ENCODE measurements around the gene TMEM220. TPM values are rescaled to one million over a fixed set of nuclear protein-coding genes. Genes with fewer than 3 reads are reported as not detected.

Gene TMEM220
- total RNA-seq, 2 donors from 2014 or later = 1.4 to 10.9 TPM

DNA sequence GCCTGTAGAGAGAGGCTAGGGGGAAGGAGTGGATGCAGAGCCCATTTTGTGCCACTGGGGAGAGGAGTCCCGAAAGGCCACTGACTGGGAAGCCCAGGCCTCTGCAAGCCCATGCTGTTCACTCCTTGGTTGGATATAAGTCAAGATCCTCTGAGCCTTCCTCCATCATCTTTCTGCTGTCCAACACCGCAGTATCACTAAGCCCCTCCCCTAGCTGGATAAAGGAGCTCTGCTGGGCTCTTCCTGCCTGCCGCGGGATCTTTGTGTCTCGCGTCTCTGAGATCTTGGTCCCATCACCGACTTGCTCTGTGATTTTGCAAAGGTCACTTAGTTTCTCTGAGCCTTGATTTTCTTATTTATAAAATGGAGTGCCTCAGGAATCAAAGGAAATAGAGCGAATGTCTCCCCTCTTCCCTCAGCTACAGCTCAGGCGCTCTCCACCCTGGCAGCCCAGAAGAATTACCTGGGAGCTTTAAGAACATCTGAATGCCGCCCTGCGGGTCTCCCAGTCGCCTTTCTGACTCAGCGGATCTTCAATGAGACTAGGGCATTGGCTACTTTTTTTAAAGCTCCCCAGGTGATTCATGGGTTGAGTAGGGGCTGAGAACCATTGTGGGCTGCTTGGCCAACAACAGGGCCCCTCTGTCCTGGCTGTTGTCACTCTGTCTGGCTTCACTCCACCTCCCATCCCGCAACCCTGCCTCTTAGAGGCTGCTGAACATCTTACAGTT lies 25.2 kb upstream of the TMEM220 start:
- H3K27ac ChIP-seq (ENCODE audit: low read depth, low read length) = no peak overlapping the region
- no peaks in the 10 kb centered on the region for H3K4me1 ChIP-seq (ENCODE audit: control insufficient read depth, insufficient read depth, low read length)
- peak; percentile 89 for DNase-seq
- H3K27ac Mint-ChIP-seq = peak overlapping the region; percentile 91
- no peak overlapping the region for H3K9ac ChIP-seq (ENCODE audit: extremely low read depth, low read length, poor library complexity, severe bottlenecking)
- H3K9me3 Mint-ChIP-seq = no peaks in the 10 kb centered on the region
- no peaks in the 10 kb centered on the region for H3K9me3 ChIP-seq (ENCODE audit: control insufficient read depth, low read length)
- H3K4me1 Mint-ChIP-seq = peaks cover 30% of the 10 kb centered on the region
- no peaks in the 10 kb centered on the region for H3K36me3 ChIP-seq (ENCODE audit: control insufficient read depth, insufficient read depth, low read length)
- H3K27me3 Mint-ChIP-seq (ENCODE audit: insufficient read depth) = peaks cover 2% of the 10 kb centered on the region
- H3K27me3 ChIP-seq (ENCODE audit: control insufficient read depth, insufficient read depth, low read length, poor library complexity, severe bottlenecking) = no peaks in the 10 kb centered on the region
- TF ChIP-seq, protein P1, sequence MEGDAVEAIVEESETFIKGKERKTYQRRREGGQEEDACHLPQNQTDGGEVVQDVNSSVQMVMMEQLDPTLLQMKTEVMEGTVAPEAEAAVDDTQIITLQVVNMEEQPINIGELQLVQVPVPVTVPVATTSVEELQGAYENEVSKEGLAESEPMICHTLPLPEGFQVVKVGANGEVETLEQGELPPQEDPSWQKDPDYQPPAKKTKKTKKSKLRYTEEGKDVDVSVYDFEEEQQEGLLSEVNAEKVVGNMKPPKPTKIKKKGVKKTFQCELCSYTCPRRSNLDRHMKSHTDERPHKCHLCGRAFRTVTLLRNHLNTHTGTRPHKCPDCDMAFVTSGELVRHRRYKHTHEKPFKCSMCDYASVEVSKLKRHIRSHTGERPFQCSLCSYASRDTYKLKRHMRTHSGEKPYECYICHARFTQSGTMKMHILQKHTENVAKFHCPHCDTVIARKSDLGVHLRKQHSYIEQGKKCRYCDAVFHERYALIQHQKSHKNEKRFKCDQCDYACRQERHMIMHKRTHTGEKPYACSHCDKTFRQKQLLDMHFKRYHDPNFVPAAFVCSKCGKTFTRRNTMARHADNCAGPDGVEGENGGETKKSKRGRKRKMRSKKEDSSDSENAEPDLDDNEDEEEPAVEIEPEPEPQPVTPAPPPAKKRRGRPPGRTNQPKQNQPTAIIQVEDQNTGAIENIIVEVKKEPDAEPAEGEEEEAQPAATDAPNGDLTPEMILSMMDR (conservative IDR thresholded peaks at IDR 0.05) = no peak
- peak overlapping the region; percentile 73 for H3K4me3 ChIP-seq (ENCODE audit: low read length)
- no peaks in the 10 kb centered on the region for H3K36me3 Mint-ChIP-seq (ENCODE audit: low read depth)
- H3K4me3 Mint-ChIP-seq = peak overlapping the region; percentile 59
- 12 to 14% methylated on average over 8 to 14 of the region's 14 CpGs for WGBS, 2 experiments (ENCODE audit: insufficient coverage in 1 of 2, insufficient read length in 1 of 2)

DNA sequence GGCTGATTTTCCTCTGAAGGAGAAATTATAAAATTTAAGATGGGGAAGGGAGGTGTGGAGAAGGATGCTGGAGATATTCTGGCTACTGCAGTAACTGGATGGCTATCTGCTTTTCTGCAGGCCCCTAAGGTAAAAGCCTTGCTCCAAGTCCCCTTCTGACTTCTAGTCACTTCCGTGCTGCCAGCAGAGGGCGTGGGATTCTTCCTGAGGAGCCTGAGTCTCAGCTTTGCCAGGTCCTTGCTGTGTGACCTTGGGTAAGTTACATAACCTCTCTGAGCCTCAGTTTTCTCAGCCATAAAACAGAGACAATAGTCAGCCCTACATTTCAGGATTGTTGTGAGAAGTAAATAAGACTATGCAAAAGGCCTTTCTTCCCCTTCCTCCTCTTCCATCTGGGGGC lies 24.3 kb upstream of the TMEM220 start:
- peaks cover 32% of the 10 kb centered on the region for H3K4me1 Mint-ChIP-seq
- Histone ChIP-seq H3K27me3 (ENCODE audit: control insufficient read depth, insufficient read depth, low read length, poor library complexity, severe bottlenecking) (no peaks in the 10 kb centered on the region), H3K9me3 (ENCODE audit: control insufficient read depth, low read length) (no peaks in the 10 kb centered on the region), H3K36me3 (ENCODE audit: control insufficient read depth, insufficient read depth, low read length) (no peaks in the 10 kb centered on the region), H3K4me1 (ENCODE audit: control insufficient read depth, insufficient read depth, low read length) (no peaks in the 10 kb centered on the region), H3K27ac (ENCODE audit: low read depth, low read length) (no peak overlapping the region), H3K9ac (ENCODE audit: extremely low read depth, low read length, poor library complexity, severe bottlenecking) (no peak overlapping the region), H3K4me3 (ENCODE audit: low read length) (no peak overlapping the region)
- no peak overlapping the region for H3K27ac Mint-ChIP-seq
- no peaks in the 10 kb centered on the region for H3K36me3 Mint-ChIP-seq (ENCODE audit: low read depth)
- peaks cover 4% of the 10 kb centered on the region for H3K27me3 Mint-ChIP-seq (ENCODE audit: insufficient read depth)
- TF ChIP-seq, protein P1 (conservative IDR thresholded peaks at IDR 0.05) = peak; percentile 72
- no peak overlapping the region for H3K4me3 Mint-ChIP-seq
- H3K9me3 Mint-ChIP-seq = no peaks in the 10 kb centered on the region
- peak; percentile 94 for DNase-seq
- 13 to 47% methylated on average over 2 of the region's 2 CpGs for WGBS, 2 experiments (ENCODE audit: insufficient coverage in 1 of 2, insufficient read length in 1 of 2)

DNA sequence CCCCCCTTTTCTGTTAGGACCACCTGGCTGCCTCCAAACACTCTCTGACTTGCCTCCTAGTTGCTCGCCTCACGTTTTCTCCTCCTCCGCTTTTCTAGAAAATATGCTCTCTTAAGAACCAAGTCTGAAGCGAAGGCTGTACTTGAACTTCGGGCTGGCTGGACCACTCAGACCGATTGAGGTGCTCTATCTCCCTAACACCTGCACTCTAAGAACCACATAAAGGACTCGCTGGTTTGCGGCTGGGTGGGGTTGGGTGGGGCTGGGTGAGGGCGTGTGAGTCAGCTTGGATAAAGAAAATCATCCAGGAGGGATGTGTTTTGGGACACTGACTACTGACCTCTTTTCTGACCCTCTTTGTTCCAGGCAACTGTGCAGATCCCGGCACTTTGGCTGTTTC lies 22.9 kb upstream of the TMEM220 start:
- H3K4me1 Mint-ChIP-seq = peaks cover 28% of the 10 kb centered on the region

More for the DNA sequence above, 22.9 kb upstream of the TMEM220 start:
- H3K4me3 Mint-ChIP-seq = no peak overlapping the region
- TF ChIP-seq, protein P1 (conservative IDR thresholded peaks at IDR 0.05) = no peak
- Histone ChIP-seq H3K9ac (ENCODE audit: extremely low read depth, low read length, poor library complexity, severe bottlenecking) (no peak overlapping the region), H3K9me3 (ENCODE audit: control insufficient read depth, low read length) (no peaks in the 10 kb centered on the region), H3K27me3 (ENCODE audit: control insufficient read depth, insufficient read depth, low read length, poor library complexity, severe bottlenecking) (no peaks in the 10 kb centered on the region), H3K36me3 (ENCODE audit: control insufficient read depth, insufficient read depth, low read length) (no peaks in the 10 kb centered on the region), H3K4me1 (ENCODE audit: control insufficient read depth, insufficient read depth, low read length) (no peaks in the 10 kb centered on the region), H3K4me3 (ENCODE audit: low read length) (no peak overlapping the region), H3K27ac (ENCODE audit: low read depth, low read length) (no peak overlapping the region)
- H3K27me3 Mint-ChIP-seq (ENCODE audit: insufficient read depth) = peaks cover 2% of the 10 kb centered on the region
- DNase-seq = no peak
- WGBS, 2 experiments (ENCODE audit: insufficient coverage in 1 of 2, insufficient read length in 1 of 2) = 87 to 94% methylated on average over 5 to 9 of the region's 10 CpGs
- H3K9me3 Mint-ChIP-seq = no peaks in the 10 kb centered on the region
- H3K27ac Mint-ChIP-seq = no peak overlapping the region
- H3K36me3 Mint-ChIP-seq (ENCODE audit: low read depth) = no peaks in the 10 kb centered on the region
